Measurements from ENCODE around the gene ASTN2.

GRCh38 chr9:116656501-116656971 is 758.3 kb downstream of the ASTN2 start:
- TF ChIP-seq CTCF (conservative IDR thresholded peaks at IDR 0.05; ENCODE audit: low read length) (no peak), EZH2phosphoT487 (IDR thresholded peaks at IDR 0.05; ENCODE audit: borderline replicate concordance, low read depth, low read length) (no peak)
